WTC11 (cell line): Measurements from ENCODE around the gene IPO9. TPM values are rescaled to one million over a fixed set of nuclear protein-coding genes. Genes with fewer than 3 reads are reported as not detected.

ENCODE experiments used
- ATAC-seq: fragments of 200-7000 bp; cut with Tn5 transposase; 2 replicates; pipeline ENCODE4 v1.10.0; 2021; ENCODE audit warnings: mild to moderate bottlenecking, moderate library complexity
- CTCF ChIA-PET: fragments of 300-600 bp; sonication (Branson Sonifier 250); formaldehyde crosslinking; loops from one replicate; lab custom pipeline; 2021; ENCODE audit warnings: antibody characterized with exemption; lab: Charles Lee
- POLR2A ChIA-PET: fragments of 350-600 bp; sonication (Branson Sonifier 250); formaldehyde crosslinking; loops from one replicate; lab custom pipeline; 2021; ENCODE audit warnings: antibody characterized with exemption; lab: Charles Lee
- DNase-seq: peaks from one replicate; pipeline ENCODE4 v3.0.0; 2021; ENCODE audit warnings: low spot score
- H3K27ac Mint-ChIP-seq: 2 replicates; pipeline ENCODE4 v1.8.0; 2021; ENCODE audit warnings: mixed read lengths
- H3K27me3 Mint-ChIP-seq: 2 replicates; pipeline ENCODE4 v1.8.0; 2021; ENCODE audit warnings: low read depth, mild to moderate bottlenecking, moderate library complexity, mixed read lengths
- H3K36me3 Mint-ChIP-seq: 2 replicates; pipeline ENCODE4 v1.8.0; 2021; ENCODE audit warnings: mixed read lengths
- H3K4me1 Mint-ChIP-seq: 2 replicates; pipeline ENCODE4 v1.8.0; 2022; ENCODE audit warnings: mixed read lengths
- H3K4me3 Mint-ChIP-seq: 2 replicates; pipeline ENCODE4 v1.8.0; 2021; ENCODE audit warnings: mild to moderate bottlenecking, moderate library complexity, mixed read lengths
- H3K9me3 Mint-ChIP-seq: 2 replicates; pipeline ENCODE4 v1.8.0; 2021; ENCODE audit warnings: mixed read lengths
- ATF6 ChIP-seq: sonication (generic); formaldehyde crosslinking; IDR thresholded peaks from 2 replicates; pipeline ENCODE4 v1.8.1; 2023; ENCODE audit warnings: mild to moderate bottlenecking, missing genetic modification reagents
- CBFB ChIP-seq: sonication (generic); formaldehyde crosslinking; IDR thresholded peaks from 2 replicates; pipeline ENCODE4 v1.8.1; 2022; ENCODE audit warnings: mild to moderate bottlenecking, low read depth, missing genetic modification reagents
- CREM ChIP-seq: sonication (generic); formaldehyde crosslinking; IDR thresholded peaks from 2 replicates; pipeline ENCODE4 v1.8.1; 2022; ENCODE audit warnings: mild to moderate bottlenecking, missing genetic modification reagents, moderate library complexity
- ESRRA ChIP-seq: sonication (generic); formaldehyde crosslinking; IDR thresholded peaks from 2 replicates; pipeline ENCODE4 v1.8.1; 2022; ENCODE audit warnings: mild to moderate bottlenecking, missing genetic modification reagents, borderline replicate concordance
- FOXJ3 ChIP-seq: sonication (generic); formaldehyde crosslinking; IDR thresholded peaks from 2 replicates; pipeline ENCODE4 v1.9.0; 2021; ENCODE audit warnings: missing genetic modification reagents, mild to moderate bottlenecking, borderline replicate concordance
- GRHL2 ChIP-seq: fragments of 250-450 bp; sonication (Bioruptor Pico); IDR thresholded peaks from 2 replicates; pipeline ENCODE4 v1.8.0; 2022; ENCODE audit warnings: mild to moderate bottlenecking, moderate library complexity; ENCODE audit not compliant: insufficient replicate concordance, severe bottlenecking
- HMGA2 ChIP-seq: fragments of 250-450 bp; sonication (Bioruptor Pico); IDR thresholded peaks from 2 replicates; pipeline ENCODE4 v1.4.0; 2021; ENCODE audit warnings: mild to moderate bottlenecking, moderate library complexity
- IRF1 ChIP-seq: sonication (generic); formaldehyde crosslinking; IDR thresholded peaks from 2 replicates; pipeline ENCODE4 v1.8.0; 2023; ENCODE audit warnings: missing genetic modification reagents
- NR2C2 ChIP-seq: sonication (generic); formaldehyde crosslinking; IDR thresholded peaks from 2 replicates; pipeline ENCODE4 v1.8.0; 2022; ENCODE audit warnings: mild to moderate bottlenecking, missing genetic modification reagents
- OVOL2 ChIP-seq: fragments of 250-450 bp; sonication (Bioruptor Pico); IDR thresholded peaks from 2 replicates; pipeline ENCODE4 v1.9.0; 2021; ENCODE audit warnings: mild to moderate bottlenecking, borderline replicate concordance
- SMAD4 ChIP-seq: sonication (generic); formaldehyde crosslinking; IDR thresholded peaks from 2 replicates; pipeline ENCODE4 v1.8.0; 2022; ENCODE audit warnings: mild to moderate bottlenecking, missing genetic modification reagents
- TEAD1 ChIP-seq: sonication (generic); formaldehyde crosslinking; IDR thresholded peaks from 2 replicates; pipeline ENCODE4 v1.8.0; 2022; ENCODE audit warnings: mild to moderate bottlenecking, missing genetic modification reagents
- TP53 ChIP-seq: sonication (generic); formaldehyde crosslinking; IDR thresholded peaks from 2 replicates; pipeline ENCODE4 v1.8.1; 2023; ENCODE audit warnings: mild to moderate bottlenecking, missing genetic modification reagents
- USF2 ChIP-seq: sonication (generic); formaldehyde crosslinking; IDR thresholded peaks from 2 replicates; pipeline ENCODE4 v1.8.1; 2023; ENCODE audit warnings: mild to moderate bottlenecking, missing genetic modification reagents, moderate library complexity
- ZBTB43 ChIP-seq: sonication (generic); formaldehyde crosslinking; IDR thresholded peaks from 2 replicates; pipeline ENCODE4 v1.8.1; 2023; ENCODE audit warnings: mild to moderate bottlenecking, missing genetic modification reagents
- ZNF121 ChIP-seq: sonication (generic); formaldehyde crosslinking; IDR thresholded peaks from 2 replicates; pipeline ENCODE4 v1.8.0; 2023; ENCODE audit warnings: missing genetic modification reagents
- ZNF281 ChIP-seq: sonication (generic); formaldehyde crosslinking; IDR thresholded peaks from 2 replicates; pipeline ENCODE4 v1.8.0; 2023; ENCODE audit warnings: mild to moderate bottlenecking, missing genetic modification reagents
- ZNF425 ChIP-seq: fragments of 250-450 bp; sonication (Bioruptor Pico); conservative IDR thresholded peaks from 2 replicates; pipeline ENCODE4 v1.9.0; 2021; ENCODE audit warnings: mild to moderate bottlenecking
- ZNF671 ChIP-seq: fragments of 250-450 bp; sonication (Bioruptor Pico); IDR thresholded peaks from 2 replicates; pipeline ENCODE4 v1.8.0; 2021; ENCODE audit warnings: mild to moderate bottlenecking
- ZSCAN18 ChIP-seq: fragments of 250-450 bp; sonication (Bioruptor Pico); IDR thresholded peaks from 2 replicates; pipeline ENCODE4 v2.1.2; 2022; ENCODE audit warnings: mild to moderate bottlenecking, moderate library complexity
- total RNA-seq: library from RNA; stranded (reverse); gene quantifications from 3 replicates; pipeline ENCODE4 v1.2.3, GENCODE V29; 2021

IPO9 gene
- total RNA-seq, 1 experiment from 2014 or later = 97.2 TPM

- Mint-ChIP-seq H3K9me3 (no peaks in the 10 kb centered on the region), H3K36me3 (peaks cover 13% of the 10 kb centered on the region), H3K4me3 (no peak overlapping the region), H3K27ac (peak overlapping the region; percentile 33), H3K27me3 (no peaks in the 10 kb centered on the region), H3K4me1 (peaks cover 29% of the 10 kb centered on the region)
- DNase-seq = no peak
- ATAC-seq = no peak
- TF ChIP-seq ZSCAN18 (CRISPR knock-in tag) = no peak
- TF ChIP-seq TEAD1 = no peak
- TF ChIP-seq ESRRA = no peak
- no peak for TF ChIP-seq CREM (CRISPR knock-in tag)
- TF ChIP-seq USF2 (CRISPR knock-in tag) = no peak
- TF ChIP-seq IRF1 (CRISPR knock-in tag) = no peak
- no peak for TF ChIP-seq FOXJ3
- no peak for TF ChIP-seq CBFB (CRISPR knock-in tag)
- no peak for TF ChIP-seq ATF6 (CRISPR knock-in tag)
- TF ChIP-seq NR2C2 (CRISPR knock-in tag) = no peak
- TF ChIP-seq OVOL2 (CRISPR knock-in tag) = no peak
- ChIA-PET POLR2A (no interaction called here), CTCF (interaction anchor here (0.9 to 5.6 kb wide), 4 partner anchors 13 to 312 kb away, joined by 3 to 29 read pairs (median 5); partner anchors contain the start of gene IPO9)
Observed at GRCh38 chr1:201842472-201843027, 13.6 kb downstream of the IPO9 start.

- H3K36me3 Mint-ChIP-seq = peaks cover 27% of the 10 kb centered on the region
- no peak overlapping the region for H3K27ac Mint-ChIP-seq
- ChIA-PET CTCF (interaction anchor here (0.5 to 1.8 kb wide), 6 partner anchors 16 to 612 kb away, joined by 3 to 9 read pairs (median 4); partner anchors contain the start of gene IPO9), POLR2A (interaction anchor here (0.6 kb wide), 1 partner anchor 251 kb away, joined by 3 read pairs; no protein-coding TSS in a partner anchor)
- no peaks in the 10 kb centered on the region for H3K9me3 Mint-ChIP-seq
- peaks cover 24% of the 10 kb centered on the region for H3K4me1 Mint-ChIP-seq
- TF ChIP-seq HMGA2 (CRISPR knock-in tag) (no peak), ZBTB43 (CRISPR knock-in tag) (no peak)
- no peaks in the 10 kb centered on the region for H3K27me3 Mint-ChIP-seq
- no peak overlapping the region for H3K4me3 Mint-ChIP-seq
- no peak for ATAC-seq
- DNase-seq = no peak
Observed at GRCh38 chr1:201845331-201846083, 16.6 kb downstream of the IPO9 start.

- no peak for DNase-seq
- H3K27ac Mint-ChIP-seq = no peak overlapping the region
- no peak for ATAC-seq
- no peaks in the 10 kb centered on the region for H3K9me3 Mint-ChIP-seq
- no peak overlapping the region for H3K4me3 Mint-ChIP-seq
- peaks cover 11% of the 10 kb centered on the region for H3K4me1 Mint-ChIP-seq
- H3K27me3 Mint-ChIP-seq = no peaks in the 10 kb centered on the region
- POLR2A ChIA-PET = interaction anchor here (0.6 kb wide), 1 partner anchor 326 kb away, joined by 3 read pairs; no protein-coding TSS in a partner anchor
- CTCF ChIA-PET = interaction anchor here (0.6 to 1.8 kb wide), 2 partner anchors 18 to 30 kb away, joined by 3 to 6 read pairs; partner anchors contain the start of gene IPO9
- H3K36me3 Mint-ChIP-seq = peaks cover 39% of the 10 kb centered on the region
- TF ChIP-seq ZNF121 = no peak
- TF ChIP-seq ZNF425 (CRISPR knock-in tag) = no peak
- TF ChIP-seq ZNF671 (CRISPR knock-in tag) = no peak
- TF ChIP-seq ZNF281 (CRISPR knock-in tag) = no peak
- no peak for TF ChIP-seq TP53 (CRISPR knock-in tag)
- TF ChIP-seq SMAD4 (CRISPR knock-in tag) = no peak
- no peak for TF ChIP-seq GRHL2 (CRISPR knock-in tag)
- no peak for TF ChIP-seq CBFB (CRISPR knock-in tag)
Observed at GRCh38 chr1:201847150-201847549, 18.2 kb downstream of the IPO9 start.
